ENCODE data around the gene NRXN2. TPM values are rescaled to one million over a fixed set of nuclear protein-coding genes. Genes with fewer than 3 reads are reported as not detected.

The NRXN2 gene
- polyA plus RNA-seq, 1 of the 3 experiments (the other 2 are of a cell fraction): 0.15 TPM

GRCh38 chr11:64580412-64580811, 142.6 kb downstream of the NRXN2 start:
- WGBS (ENCODE audit: low lambda C conversion rate): 57% methylated on average over 6 of the region's 7 CpGs
- ChIA-PET POLR2A (no interaction called here), CTCF (interaction anchor here (0.7 kb wide), 1 partner anchor 224 kb away, joined by 3 read pairs; no protein-coding TSS in a partner anchor)

More at GRCh38 chr11:64580412-64580811, 142.6 kb downstream of the NRXN2 start:
- H3K9ac ChIP-seq: no peak overlapping the region
- no peak overlapping the region for H3K4me2 ChIP-seq
- H4K20me1 ChIP-seq (ENCODE audit: insufficient read depth): no peaks in the 10 kb centered on the region
- H3K9me3 ChIP-seq: no peaks in the 10 kb centered on the region
- H3K79me2 ChIP-seq (ENCODE audit: insufficient read depth): no peaks in the 10 kb centered on the region
- no peak overlapping the region for H2AFZ ChIP-seq (ENCODE audit: low read depth)
- peaks cover 14% of the 10 kb centered on the region; the same call in 1 of the 2 replicates for H3K27me3 ChIP-seq (ENCODE audit: insufficient read depth)
- no peaks in the 10 kb centered on the region for H3F3A ChIP-seq (replicated peaks; ENCODE audit: insufficient read depth)
- no peaks in the 10 kb centered on the region for H3K9me2 ChIP-seq
- no peaks in the 10 kb centered on the region for H3K4me1 ChIP-seq (ENCODE audit: control insufficient read depth in 1 of 2, insufficient read depth in 2 of 2, low read depth in 1 of 2, low read length in 1 of 2)
- no peak for DNase-seq
- TF ChIP-seq USF1 (IDR thresholded peaks at IDR 0.05; ENCODE audit: borderline replicate concordance, low read depth) (no peak), RCOR1 (IDR thresholded peaks at IDR 0.05; ENCODE audit: low read length) (no peak), GABPA (IDR thresholded peaks at IDR 0.05; ENCODE audit: low read depth) (no peak), PBX3 (IDR thresholded peaks at IDR 0.05) (no peak), IRF3 (IDR thresholded peaks at IDR 0.05; ENCODE audit: low read depth, low read length) (no peak), EZH2phosphoT487 (IDR thresholded peaks at IDR 0.05; ENCODE audit: borderline replicate concordance, low read depth) (no peak), CTCF (IDR thresholded peaks at IDR 0.05) (no peak), RFX5 (IDR thresholded peaks at IDR 0.05; ENCODE audit: low read length) (no peak), USF2 (IDR thresholded peaks at IDR 0.05; ENCODE audit: borderline replicate concordance, low read depth, low read length) (no peak), SIN3A (IDR thresholded peaks at IDR 0.05; ENCODE audit: borderline replicate concordance, low read depth, low read length) (no peak), ELF1 (IDR thresholded peaks at IDR 0.05) (no peak), MEF2A (IDR thresholded peaks at IDR 0.05; ENCODE audit: borderline replicate concordance, low read depth) (no peak), NFIC (IDR thresholded peaks at IDR 0.05; ENCODE audit: borderline replicate concordance) (no peak), TEAD4 (IDR thresholded peaks at IDR 0.05; ENCODE audit: borderline replicate concordance, insufficient read depth) (no peak), JUND (IDR thresholded peaks at IDR 0.05) (no peak), FOSL2 (IDR thresholded peaks at IDR 0.05; ENCODE audit: borderline replicate concordance, low read depth) (no peak)
- TF ChIP-seq, protein P1, sequence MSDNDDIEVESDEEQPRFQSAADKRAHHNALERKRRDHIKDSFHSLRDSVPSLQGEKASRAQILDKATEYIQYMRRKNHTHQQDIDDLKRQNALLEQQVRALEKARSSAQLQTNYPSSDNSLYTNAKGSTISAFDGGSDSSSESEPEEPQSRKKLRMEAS (IDR thresholded peaks at IDR 0.05; ENCODE audit: low read depth): no peak
- TF ChIP-seq, protein P2, sequence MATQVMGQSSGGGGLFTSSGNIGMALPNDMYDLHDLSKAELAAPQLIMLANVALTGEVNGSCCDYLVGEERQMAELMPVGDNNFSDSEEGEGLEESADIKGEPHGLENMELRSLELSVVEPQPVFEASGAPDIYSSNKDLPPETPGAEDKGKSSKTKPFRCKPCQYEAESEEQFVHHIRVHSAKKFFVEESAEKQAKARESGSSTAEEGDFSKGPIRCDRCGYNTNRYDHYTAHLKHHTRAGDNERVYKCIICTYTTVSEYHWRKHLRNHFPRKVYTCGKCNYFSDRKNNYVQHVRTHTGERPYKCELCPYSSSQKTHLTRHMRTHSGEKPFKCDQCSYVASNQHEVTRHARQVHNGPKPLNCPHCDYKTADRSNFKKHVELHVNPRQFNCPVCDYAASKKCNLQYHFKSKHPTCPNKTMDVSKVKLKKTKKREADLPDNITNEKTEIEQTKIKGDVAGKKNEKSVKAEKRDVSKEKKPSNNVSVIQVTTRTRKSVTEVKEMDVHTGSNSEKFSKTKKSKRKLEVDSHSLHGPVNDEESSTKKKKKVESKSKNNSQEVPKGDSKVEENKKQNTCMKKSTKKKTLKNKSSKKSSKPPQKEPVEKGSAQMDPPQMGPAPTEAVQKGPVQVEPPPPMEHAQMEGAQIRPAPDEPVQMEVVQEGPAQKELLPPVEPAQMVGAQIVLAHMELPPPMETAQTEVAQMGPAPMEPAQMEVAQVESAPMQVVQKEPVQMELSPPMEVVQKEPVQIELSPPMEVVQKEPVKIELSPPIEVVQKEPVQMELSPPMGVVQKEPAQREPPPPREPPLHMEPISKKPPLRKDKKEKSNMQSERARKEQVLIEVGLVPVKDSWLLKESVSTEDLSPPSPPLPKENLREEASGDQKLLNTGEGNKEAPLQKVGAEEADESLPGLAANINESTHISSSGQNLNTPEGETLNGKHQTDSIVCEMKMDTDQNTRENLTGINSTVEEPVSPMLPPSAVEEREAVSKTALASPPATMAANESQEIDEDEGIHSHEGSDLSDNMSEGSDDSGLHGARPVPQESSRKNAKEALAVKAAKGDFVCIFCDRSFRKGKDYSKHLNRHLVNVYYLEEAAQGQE (IDR thresholded peaks at IDR 0.05; ENCODE audit: low read depth, low read length): no peak
- no peaks in the 10 kb centered on the region for H3K36me3 ChIP-seq (replicated peaks in 1 of 2; ENCODE audit: control insufficient read depth in 1 of 2, insufficient read depth in 2 of 2, low read length in 1 of 2)
- no peak overlapping the region for H3K27ac ChIP-seq (ENCODE audit: low read depth in 2 of 2, low read length in 1 of 2)
- H3K4me3 ChIP-seq (ENCODE audit: low read depth in 2 of 2, low read length in 1 of 2): no peak overlapping the region
